GM18526 (cell line): Measurements from ENCODE around the gene ZNF3.

Experiments
- POLR2A ChIP-seq: IDR thresholded peaks from 3 replicates; pipeline ENCODE4 v1.6.1; 2011; ENCODE audit not compliant: insufficient read length; ENCODE audit errors: extremely low read depth

Gene ZNF3

DNA sequence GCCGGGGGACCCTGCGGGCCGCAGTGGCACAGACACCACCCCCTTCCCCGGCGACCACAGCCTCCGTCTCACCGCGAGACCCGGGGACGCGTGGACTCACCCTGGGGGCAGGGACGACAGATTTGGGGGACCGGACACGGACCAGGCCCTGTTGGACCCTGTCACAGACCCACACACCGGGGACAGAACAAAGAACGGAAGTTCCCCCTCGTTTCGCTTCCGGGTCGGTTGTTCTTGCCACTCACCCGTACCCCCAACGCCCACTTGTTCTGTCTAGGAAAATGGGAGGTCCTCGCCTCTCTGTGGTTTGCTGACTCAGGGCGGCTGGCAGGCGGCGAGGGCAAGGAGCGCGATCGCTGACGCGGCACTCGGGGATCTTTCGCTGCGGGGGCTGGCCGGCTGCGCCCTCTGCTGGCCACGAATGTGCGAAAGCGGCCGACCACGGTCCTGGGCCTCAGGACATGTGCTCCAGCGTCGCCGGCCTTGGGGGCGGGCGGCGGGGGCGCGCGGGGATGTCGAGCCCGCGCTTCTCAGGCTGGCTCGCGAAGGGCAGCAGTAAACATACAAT, at the start of gene ZNF3:
Gene ZNF3, minus strand, starts transcription at position 189 of the 568 bp plus-strand sequence. CDS start 4,366 bp downstream, outside the sequence.
- TF ChIP-seq POLR2A = peak; percentile 86

GRCh38 chr7:100130608-100131453, 49.3 kb upstream of the ZNF3 start:
- no peak for TF ChIP-seq POLR2A

GRCh38 chr7:100128637-100128963, 47.1 kb upstream of the ZNF3 start:
- no peak for TF ChIP-seq POLR2A

DNA sequence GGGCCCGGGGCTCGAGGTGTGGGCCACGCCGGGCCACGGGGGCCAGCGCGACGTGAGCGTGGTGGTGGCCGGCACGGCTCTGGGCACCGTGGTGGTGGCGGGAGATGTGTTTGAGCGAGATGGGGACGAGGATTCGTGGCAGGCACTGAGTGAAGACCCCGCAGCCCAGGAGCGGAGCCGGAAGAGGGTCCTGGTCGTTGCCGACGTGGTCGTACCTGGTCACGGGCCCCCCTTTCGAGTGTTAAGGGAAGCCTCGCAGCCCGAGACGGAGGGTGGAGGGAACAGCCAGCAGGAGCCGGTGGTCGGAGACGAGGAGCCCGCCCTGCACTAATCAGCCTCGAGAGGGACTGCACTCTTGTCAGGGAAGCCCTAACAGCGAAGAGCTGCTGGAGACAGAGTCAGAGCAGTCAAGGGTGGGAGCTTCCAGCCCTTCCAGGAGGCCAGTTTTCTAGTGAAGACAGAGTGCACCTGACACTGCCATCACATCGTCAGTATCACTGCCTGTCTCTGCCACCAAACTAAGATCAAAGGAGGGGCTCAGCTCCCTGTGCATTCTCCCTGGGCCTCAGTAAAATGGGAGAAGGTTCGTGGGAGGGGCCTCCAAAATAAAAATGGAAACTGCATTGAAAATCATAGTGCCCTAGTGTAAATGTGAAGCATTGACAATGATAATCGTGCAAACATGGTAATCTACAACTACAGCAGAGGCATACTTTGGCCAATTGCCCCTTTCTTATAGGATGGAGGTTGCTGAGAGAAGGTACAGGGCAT, 46.5 kb upstream of the ZNF3 start:
- no peak for TF ChIP-seq POLR2A

- TF ChIP-seq POLR2A = peak; percentile 85
Measured at GRCh38 chr7:100126931-100127865, 45.7 kb upstream of the ZNF3 start, which contains the start of gene MBLAC1. MBLAC1 (plus strand) TSS chr7:100126967; CDS start chr7:100127396, 429 bp downstream.

- TF ChIP-seq POLR2A = no peak
Measured at GRCh38 chr7:100126239-100126930, 44.9 kb upstream of the ZNF3 start.

GRCh38 chr7:100124301-100125230, 43.0 kb upstream of the ZNF3 start:
- no peak for TF ChIP-seq POLR2A

DNA sequence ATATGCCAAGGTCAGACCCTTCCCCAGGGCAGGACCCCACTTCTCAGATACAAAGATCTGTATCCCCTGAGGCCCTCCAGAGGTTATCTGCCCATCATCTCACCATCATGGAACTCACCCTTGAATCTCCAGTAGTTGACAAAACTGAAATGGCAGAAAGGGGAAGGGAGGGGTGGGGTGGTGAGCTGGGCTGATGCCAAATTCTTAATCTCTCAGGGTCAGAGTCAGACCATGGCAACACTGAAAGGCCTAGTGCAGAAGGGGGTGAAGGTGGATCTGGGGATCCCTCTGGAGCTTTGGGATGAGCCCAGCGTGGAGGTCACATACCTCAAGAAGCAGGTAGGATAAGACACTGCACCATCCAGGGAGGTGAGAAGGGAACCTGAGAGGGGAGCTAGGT, 41.0 kb upstream of the ZNF3 start:
- no peak for TF ChIP-seq POLR2A

DNA sequence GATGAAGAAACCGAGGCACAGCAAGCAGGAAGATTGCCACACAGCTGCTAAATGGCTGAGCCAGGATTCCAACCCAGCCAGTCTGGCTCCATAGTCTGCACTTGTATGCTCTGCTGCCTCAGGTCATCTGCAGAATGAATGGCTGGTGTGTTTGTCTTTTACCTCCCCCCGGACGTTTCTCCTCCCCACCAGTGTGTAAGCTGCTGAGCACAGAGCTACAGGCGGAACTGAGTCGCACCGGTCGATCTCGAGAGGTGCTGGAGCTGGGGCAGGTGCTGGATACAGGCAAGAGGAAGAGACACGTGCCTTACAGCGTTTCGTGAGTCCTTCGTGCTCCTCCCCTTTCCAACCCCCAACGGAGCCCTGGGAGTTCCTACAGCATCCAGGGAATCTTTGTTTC, 40.5 kb upstream of the ZNF3 start:
- no peak for TF ChIP-seq POLR2A

DNA sequence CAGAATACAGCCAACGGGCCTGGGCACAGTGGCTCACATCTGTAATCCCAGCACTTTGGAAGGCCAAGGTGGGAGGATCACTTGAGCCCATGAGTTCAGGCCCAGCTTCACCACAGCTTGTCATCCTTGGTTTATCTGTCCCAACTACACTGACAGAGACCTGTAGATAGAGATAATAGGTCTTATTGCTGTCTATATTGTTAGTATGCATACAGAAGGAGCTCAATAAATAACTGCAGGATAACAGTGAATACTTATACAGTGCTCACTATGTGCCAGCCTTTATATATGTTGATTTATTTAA, 39.2 kb upstream of the ZNF3 start:
- no peak for TF ChIP-seq POLR2A

DNA sequence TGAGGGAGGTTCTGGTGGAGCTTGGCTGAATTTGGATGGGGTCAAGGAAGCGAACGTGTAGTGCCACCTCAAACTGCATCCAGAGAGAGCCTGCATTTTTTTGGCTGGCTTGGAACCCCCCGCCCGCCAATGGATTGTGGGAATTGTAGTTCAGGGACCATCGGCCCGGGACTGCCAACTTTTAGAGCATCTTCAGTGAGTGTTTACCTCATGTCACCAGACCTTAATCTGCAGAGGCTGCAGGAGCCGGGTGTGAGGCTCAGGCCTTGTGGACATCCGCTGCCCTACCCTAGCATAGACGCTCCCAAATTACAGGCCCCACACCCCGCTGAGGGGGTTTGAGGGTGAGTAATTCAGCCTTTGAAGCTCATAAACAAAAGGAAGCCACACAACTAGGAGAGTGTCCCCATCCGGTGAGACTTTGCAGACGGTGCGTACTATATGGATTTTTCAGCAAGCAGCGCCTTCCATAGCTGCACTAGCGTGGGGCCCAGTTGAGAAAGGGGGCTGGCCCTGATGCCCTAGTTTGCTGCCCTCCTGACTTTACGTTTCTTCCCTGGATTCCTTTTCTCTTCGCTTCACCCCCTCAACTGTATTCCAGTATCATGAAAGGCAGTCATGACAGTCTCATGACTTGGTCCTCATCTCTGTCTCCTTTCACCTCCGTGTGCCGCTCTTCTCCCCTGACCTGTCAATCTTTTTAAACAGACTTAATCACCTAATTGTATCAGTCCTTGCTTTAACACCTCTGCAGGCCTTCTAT, 38.6 kb upstream of the ZNF3 start:
- TF ChIP-seq POLR2A = no peak

GRCh38 chr7:100119072-100119969, 37.8 kb upstream of the ZNF3 start, which contains the start of the genes CNPY4 and TAF6:
CNPY4 (plus strand) TSS chr7:100119634; CDS start chr7:100119745, 111 bp downstream.
TAF6 (minus strand) TSS chr7:100119358; CDS start chr7:100114209, 5,149 bp downstream.
- TF ChIP-seq POLR2A = peak; percentile 82
